Upper lobe of left lung (tissue), 4 donors: ENCODE data around the gene NRP1.

Experiments
- CTCF ChIP-seq, 6 experiments: fragments of 450-650 bp in 4 of 6; fragments of 200-600 bp in 2 of 6; sonication (generic) in 2 of 6; IDR thresholded peaks; one replicate each; pipeline ENCODE4 v1.5.1; 2016 to 2019; ENCODE audit warnings: antibody characterized with exemption in 6 of 6
- POLR2A ChIP-seq, 4 donors: fragments of 450-650 bp; IDR thresholded peaks; one replicate each; pipeline ENCODE4 v1.5.1; 2016 to 2017; ENCODE audit warnings: antibody characterized with exemption in 4 of 4, mild to moderate bottlenecking in 2 of 4

- no peak for TF ChIP-seq CTCF (IDR thresholded peaks at IDR 0.05)
- no peak for TF ChIP-seq POLR2A (IDR thresholded peaks at IDR 0.05)
Observed at GRCh38 chr10:33265621-33266020, 68.8 kb downstream of the NRP1 start.
